HG03139 (cell line): ENCODE results near the gene SCMH1.

Experiments used
- ATAC-seq: cut with Tn5 transposase; IDR thresholded peaks from one replicate; pipeline ENCODE4 v1.9.1; 2021; ENCODE audit not compliant: unreplicated experiment

SCMH1 gene

GRCh38 chr1:40980068-40980452, 262.0 kb downstream of the SCMH1 start:
- peak; percentile 19 for ATAC-seq

- peak; percentile 73 for ATAC-seq
These were observed 262.7 kb downstream of the SCMH1 start, which contains the start of gene CTPS1 for GRCh38 chr1:40979241-40980067. CTPS1 (plus strand) TSS chr1:40979696; CDS start chr1:40983291, 3,595 bp downstream.

GRCh38 chr1:40978886-40979240, 263.2 kb downstream of the SCMH1 start:
- ATAC-seq, result no peak

GRCh38 chr1:40977716-40978115, 264.4 kb downstream of the SCMH1 start:
- ATAC-seq, result no peak
